Stimulated activated CD8-positive, alpha-beta memory T cell treated with anti-CD3 and anti-CD28 coated beads, Interleukin-7, amount 100 ng/mL, for 4 hours (primary cell): ENCODE measurements around the gene ELOVL5.
"Not testable (repeated sequence)": the region's sequence is repeated elsewhere in the genome, so short reads cannot be mapped to it uniquely, and the experiment has no call there.

Experiments used
- DNase-seq, 2 donors: peaks; one replicate each; pipeline ENCODE4 v3.0.0-alpha.2; 2020; ENCODE audit warnings: low read depth in 2 of 2

ELOVL5 gene

GRCh38 chr6:53328375-53328774 lies 20.4 kb downstream of the ELOVL5 start:
- no peak for DNase-seq

GRCh38 chr6:53327017-53327395 lies 21.7 kb downstream of the ELOVL5 start:
- DNase-seq, result no peak

- DNase-seq, result no peak
Measured at GRCh38 chr6:53326372-53327016, 22.3 kb downstream of the ELOVL5 start.

GRCh38 chr6:53325785-53326184 lies 23.0 kb downstream of the ELOVL5 start:
- no peak for DNase-seq

- no peak for DNase-seq
Measured at GRCh38 chr6:53322188-53323029, 26.3 kb downstream of the ELOVL5 start.

- DNase-seq, result no peak
Measured at GRCh38 chr6:53321701-53322100, 27.0 kb downstream of the ELOVL5 start.

- no peak for DNase-seq
Measured at GRCh38 chr6:53320964-53321363, 27.8 kb downstream of the ELOVL5 start.

- DNase-seq, result no peak
Measured at GRCh38 chr6:53318429-53318828, 30.3 kb downstream of the ELOVL5 start.

- no peak for DNase-seq
Measured at GRCh38 chr6:53317861-53318260, 30.9 kb downstream of the ELOVL5 start.

GRCh38 chr6:53317299-53317698 lies 31.5 kb downstream of the ELOVL5 start:
- not testable (repeated sequence) for DNase-seq

GRCh38 chr6:53316142-53316541 lies 32.6 kb downstream of the ELOVL5 start:
- DNase-seq, result no peak

- DNase-seq, result no peak
Measured at GRCh38 chr6:53315086-53315724, 33.5 kb downstream of the ELOVL5 start.

GRCh38 chr6:53313784-53314400 lies 34.9 kb downstream of the ELOVL5 start:
- no peak for DNase-seq

GRCh38 chr6:53312355-53312754 lies 36.4 kb downstream of the ELOVL5 start:
- no peak for DNase-seq

- no peak for DNase-seq
Measured at GRCh38 chr6:53311586-53311935, 37.2 kb downstream of the ELOVL5 start.

- DNase-seq, result no peak
Measured at GRCh38 chr6:53310771-53311585, 37.8 kb downstream of the ELOVL5 start.

GRCh38 chr6:53309901-53310300 lies 38.8 kb downstream of the ELOVL5 start:
- no peak for DNase-seq

- DNase-seq, result no peak
Measured at GRCh38 chr6:53309059-53309900, 39.5 kb downstream of the ELOVL5 start.

GRCh38 chr6:53306819-53307347 lies 41.9 kb downstream of the ELOVL5 start:
- no peak for DNase-seq

GRCh38 chr6:53306217-53306616 lies 42.5 kb downstream of the ELOVL5 start:
- not testable (repeated sequence) for DNase-seq
